Motor neuron (in vitro differentiated cells): ENCODE measurements around the gene HLA-DMA. TPM values are rescaled to one million over a fixed set of nuclear protein-coding genes. Genes with fewer than 3 reads are reported as not detected.
"Not testable (repeated sequence)": the region's sequence is repeated elsewhere in the genome, so short reads cannot be mapped to it uniquely, and the experiment has no call there.

Source experiments
- ATAC-seq, 8 experiments: fragments of 200-7000 bp; cut with Tn5 transposase; replicated peaks in 6 of 8; 2 replicates each; pipeline ENCODE4 v1.8.0; 2021; ENCODE audit warnings: mild to moderate bottlenecking in 8 of 8, moderate library complexity in 8 of 8
- H3K27ac ChIP-seq, 2 donors: fragments of 250-450 bp; sonication (Bioruptor Pico); 2 replicates each; pipeline ENCODE4 v1.9.0; 2021; ENCODE audit warnings: antibody characterized with exemption in 2 of 2, mild to moderate bottlenecking in 2 of 2, moderate library complexity in 1 of 2
- H3K4me1 ChIP-seq, 2 donors: fragments of 250-450 bp; sonication (Bioruptor Pico); replicated peaks in 1 of 2; 2 replicates each; pipeline ENCODE4 v1.6.1; 2021; ENCODE audit warnings: antibody characterized with exemption in 2 of 2, mild to moderate bottlenecking in 2 of 2, moderate library complexity in 1 of 2
- H3K4me3 ChIP-seq, 5 donors: fragments of 250-450 bp; sonication (Bioruptor Pico); 2 replicates each; pipeline ENCODE4 v1.9.0; 2021; ENCODE audit warnings: antibody characterized with exemption in 5 of 5, mild to moderate bottlenecking in 5 of 5, moderate library complexity in 4 of 5
- whole genome bisulfite sequencing, 10 experiments: fragments of 450-650 bp; shearing (Covaris generic); methylation state at CpG; one replicate each; pipeline ENCODE4 v1.0.0; 2022; 5-methylcytosine and 5-hydroxymethylcytosine counted together
- in situ Hi-C, 9 experiments: fragments of 400-800 bp; cut with MboI; loops; one replicate each; pipeline ENCODE4 v1.15.0; 2021; ENCODE audit warnings: low sequenced_read_pairs in 9 of 9, low pct_unique_long_range_greater_than_20kb in 2 of 9; ENCODE audit not compliant: unreplicated experiment in 9 of 9
- total RNA-seq, 8 experiments: library from RNA; unstranded; fragments of 300-600 nt; gene quantifications; 2 replicates each; pipeline versions ENCODE4 v1.2.3 to v1.2.4, GENCODE V29; 2022

Gene HLA-DMA
- total RNA-seq, 8 experiments from 2014 or later = 0.46 to 6.1 (median 1.3) TPM

- H3K4me1 ChIP-seq = no peaks in the 10 kb centered on the region
- no peak overlapping the region for H3K27ac ChIP-seq
- in situ Hi-C loops = loop anchor here in 1 of 9 experiments (10.0 kb wide), 1 partner anchor 60 kb away; no protein-coding TSS in a partner anchor
- no peak overlapping the region for H3K4me3 ChIP-seq
- WGBS, 10 experiments = 48 to 94% (median 71%) methylated on average over 3 to 7 of the region's 9 CpGs; no CpG with 5 or more reads in 1 of the 10 experiments
- ATAC-seq = no peak
Measured at GRCh38 chr6:32945108-32945760, 7.7 kb downstream of the HLA-DMA start.

GRCh38 chr6:32943864-32944649 is 8.8 kb downstream of the HLA-DMA start:
- Histone ChIP-seq H3K27ac (no peak overlapping the region), H3K4me3 (no peak overlapping the region), H3K4me1 (no peaks in the 10 kb centered on the region)
- no peak for ATAC-seq
- 0 to 100% (median 75%) methylated on average over 1 to 3 of the region's 4 CpGs; no CpG with 5 or more reads in 2 of the 10 experiments for WGBS, 10 experiments
- in situ Hi-C loops = loop anchor here in 1 of 9 experiments (10.0 kb wide), 1 partner anchor 59 kb away; no protein-coding TSS in a partner anchor

GRCh38 chr6:32942555-32943123 is 10.3 kb downstream of the HLA-DMA start:
- in situ Hi-C loops = loop anchor here in 1 of 9 experiments (10.0 kb wide), 1 partner anchor 58 kb away; no protein-coding TSS in a partner anchor
- WGBS, 10 experiments = 58 to 91% (median 80%) methylated on average over 5 to 9 of the region's 9 CpGs
- H3K27ac ChIP-seq, H3K4me3 ChIP-seq, ATAC-seq, H3K4me1 ChIP-seq: not testable (repeated sequence)

- Histone ChIP-seq H3K4me1 (no peaks in the 10 kb centered on the region), H3K27ac (no peak overlapping the region), H3K4me3 (no peak overlapping the region)
- in situ Hi-C loops = loop anchor here in 1 of 9 experiments (10.0 kb wide), 1 partner anchor 56 kb away; no protein-coding TSS in a partner anchor
- WGBS, 10 experiments = 30 to 100% (median 76%) methylated on average over 1 to 7 of the region's 7 CpGs
- peak in 5 of 8 experiments; percentile 3 to 11 (median 10) for ATAC-seq
Measured at GRCh38 chr6:32941214-32941768, 11.6 kb downstream of the HLA-DMA start.

GRCh38 chr6:32940656-32941213 is 12.2 kb downstream of the HLA-DMA start, which contains the start of gene HLA-DMB:
Gene HLA-DMB, minus strand, starts transcription at chr6:32941028. Its CDS starts 221 bp downstream, at chr6:32940807.
- in situ Hi-C loops = loop anchor here in 1 of 9 experiments (10.0 kb wide), 1 partner anchor 56 kb away; no protein-coding TSS in a partner anchor
- H3K27ac ChIP-seq = no peak within 1 kb of the TSS
- peak within 1 kb of the TSS in 3 of 5 donors; percentile 14 to 43 (median 28) for H3K4me3 ChIP-seq
- ATAC-seq = peak; percentile 99 to 100 (median 100)
- H3K4me1 ChIP-seq = no peaks in the 10 kb centered on the region
- 0 to 100% (median 38%) methylated on average over 1 to 3 of the region's 9 CpGs; no CpG with 5 or more reads in 1 of the 10 experiments for WGBS, 10 experiments

- H3K27ac ChIP-seq = no peak overlapping the region
- no peak for ATAC-seq
- H3K4me3 ChIP-seq = no peak overlapping the region
- no peaks in the 10 kb centered on the region for H3K4me1 ChIP-seq
- WGBS, 10 experiments = 0 to 94% (median 72%) methylated on average over 1 to 4 of the region's 7 CpGs; no CpG with 5 or more reads in 3 of the 10 experiments
- in situ Hi-C loops = no loop called here
Measured at GRCh38 chr6:32938494-32938893, 14.4 kb downstream of the HLA-DMA start.

- Histone ChIP-seq H3K4me1 (no peaks in the 10 kb centered on the region), H3K27ac (no peak overlapping the region), H3K4me3 (no peak overlapping the region)
- 0 to 100% (median 74%) methylated on average over 1 to 7 of the region's 8 CpGs; no CpG with 5 or more reads in 2 of the 10 experiments for WGBS, 10 experiments
- in situ Hi-C loops = no loop called here
- no peak for ATAC-seq
Measured at GRCh38 chr6:32937230-32937633, 15.7 kb downstream of the HLA-DMA start.

- in situ Hi-C loops = no loop called here
- 7 to 87% (median 74%) methylated on average over 2 to 10 of the region's 12 CpGs for WGBS, 10 experiments
- Histone ChIP-seq H3K4me3 (no peak overlapping the region), H3K27ac (no peak overlapping the region), H3K4me1 (no peaks in the 10 kb centered on the region)
- no peak for ATAC-seq
Measured at GRCh38 chr6:32936239-32937152, 16.4 kb downstream of the HLA-DMA start.

- Histone ChIP-seq H3K27ac (no peak overlapping the region), H3K4me1 (no peaks in the 10 kb centered on the region), H3K4me3 (no peak overlapping the region)
- 40 to 83% (median 58%) methylated on average over 1 to 3 of the region's 4 CpGs; no CpG with 5 or more reads in 1 of the 10 experiments for WGBS, 10 experiments
- ATAC-seq = no peak
- in situ Hi-C loops = no loop called here
Measured at GRCh38 chr6:32935551-32936238, 17.2 kb downstream of the HLA-DMA start.

- in situ Hi-C loops = no loop called here
- no peaks in the 10 kb centered on the region for H3K4me1 ChIP-seq
- 0 to 13% (median 0%) methylated on average over 1 to 3 of the region's 3 CpGs; no CpG with 5 or more reads in 4 of the 10 experiments for WGBS, 10 experiments
- no peak overlapping the region for H3K4me3 ChIP-seq
- no peak overlapping the region for H3K27ac ChIP-seq
- peak in 4 of 8 experiments; percentile 24 to 88 (median 81) for ATAC-seq
Measured at GRCh38 chr6:32933661-32934085, 19.2 kb downstream of the HLA-DMA start.

- Histone ChIP-seq H3K4me3 (no peak overlapping the region), H3K27ac (no peak overlapping the region), H3K4me1 (no peaks in the 10 kb centered on the region)
- WGBS, 10 experiments = 58 to 89% (median 68%) methylated on average over 5 to 7 of the region's 7 CpGs
- no peak for ATAC-seq
- in situ Hi-C loops = no loop called here
Measured at GRCh38 chr6:32932132-32932868, 20.6 kb downstream of the HLA-DMA start.
